Measurements from ENCODE around the gene BAD.

The BAD gene

GRCh38 chr11:64286801-64287159 is 2.3 kb upstream of the BAD start:
- no peaks in the 10 kb centered on the region for H4K20me1 ChIP-seq (ENCODE audit: insufficient read depth, low read length)
- peaks cover 11% of the 10 kb centered on the region for H3K27me3 ChIP-seq (replicated peaks; ENCODE audit: insufficient read depth, low read length)
- H3K27ac ChIP-seq (ENCODE audit: low read length), result no peak overlapping the region
- peaks cover 29% of the 10 kb centered on the region for H3K79me2 ChIP-seq (ENCODE audit: low read length)
- no peaks in the 10 kb centered on the region for H3K36me3 ChIP-seq (replicated peaks; ENCODE audit: insufficient read depth, low read length)
- H3K9me2 ChIP-seq (replicated peaks; ENCODE audit: insufficient read depth, low read length), result no peaks in the 10 kb centered on the region
- no peak overlapping the region for H3K9ac ChIP-seq (ENCODE audit: low read length)
- DNase-seq, result no peak
- peak overlapping the region; percentile 98; the same call in 1 of the 2 replicates for H3K4me2 ChIP-seq (ENCODE audit: low read depth, low read length)
- H3F3A ChIP-seq (ENCODE audit: insufficient read depth, low read length), result peaks cover 12% of the 10 kb centered on the region
- H2AFZ ChIP-seq (ENCODE audit: low read length), result no peak overlapping the region
- no peaks in the 10 kb centered on the region for H3K9me3 ChIP-seq (replicated peaks; ENCODE audit: insufficient read depth, low read length)
- H3K4me1 ChIP-seq (ENCODE audit: low read length), result peaks cover 10% of the 10 kb centered on the region
- TF ChIP-seq EZH2phosphoT487 (IDR thresholded peaks at IDR 0.05; ENCODE audit: low read length), result no peak
- no peak for TF ChIP-seq EZH2 (optimal IDR thresholded peaks at IDR 0.05; ENCODE audit: low read depth, low read length)
- TF ChIP-seq CTCF (IDR thresholded peaks at IDR 0.05; ENCODE audit: low read length), result no peak
- H3K4me3 ChIP-seq (ENCODE audit: low read length), result no peak overlapping the region

GRCh38 chr11:64285885-64286800 is 1.7 kb upstream of the BAD start:
- H3K9me2 ChIP-seq (replicated peaks; ENCODE audit: insufficient read depth, low read length), result no peaks in the 10 kb centered on the region
- H2AFZ ChIP-seq (ENCODE audit: low read length), result peak overlapping the region; percentile 24; the same call in 1 of the 2 replicates
- H3K79me2 ChIP-seq (ENCODE audit: low read length), result peaks cover 29% of the 10 kb centered on the region
- peaks cover 12% of the 10 kb centered on the region for H3F3A ChIP-seq (ENCODE audit: insufficient read depth, low read length)
- H3K27me3 ChIP-seq (replicated peaks; ENCODE audit: insufficient read depth, low read length), result peaks cover 9% of the 10 kb centered on the region
- peak; percentile 69 for DNase-seq
- TF ChIP-seq CTCF (IDR thresholded peaks at IDR 0.05; ENCODE audit: low read length), result peak; percentile 60
- no peak for TF ChIP-seq EZH2 (optimal IDR thresholded peaks at IDR 0.05; ENCODE audit: low read depth, low read length)
- no peaks in the 10 kb centered on the region for H3K36me3 ChIP-seq (replicated peaks; ENCODE audit: insufficient read depth, low read length)
- no peaks in the 10 kb centered on the region for H4K20me1 ChIP-seq (ENCODE audit: insufficient read depth, low read length)
- H3K4me3 ChIP-seq (ENCODE audit: low read length), result peak overlapping the region; percentile 75
- H3K4me1 ChIP-seq (ENCODE audit: low read length), result peaks cover 10% of the 10 kb centered on the region
- H3K27ac ChIP-seq (ENCODE audit: low read length), result peak overlapping the region; percentile 9; the same call in 1 of the 2 replicates
- peak overlapping the region; percentile 60 for H3K9ac ChIP-seq (ENCODE audit: low read length)
- no peaks in the 10 kb centered on the region for H3K9me3 ChIP-seq (replicated peaks; ENCODE audit: insufficient read depth, low read length)
- H3K4me2 ChIP-seq (ENCODE audit: low read depth, low read length), result peak overlapping the region; percentile 98

- H3K27ac ChIP-seq (ENCODE audit: low read length), result peak within 1 kb of the TSS; percentile 99
- H3K9ac ChIP-seq (ENCODE audit: low read length), result peak within 1 kb of the TSS; percentile 98
- H3K36me3 ChIP-seq (replicated peaks; ENCODE audit: insufficient read depth, low read length), result no peaks in the 10 kb centered on the region
- H2AFZ ChIP-seq (ENCODE audit: low read length), result peak within 1 kb of the TSS; percentile 97
- H3K27me3 ChIP-seq (replicated peaks; ENCODE audit: insufficient read depth, low read length), result no peaks in the 10 kb centered on the region
- no peaks in the 10 kb centered on the region for H4K20me1 ChIP-seq (ENCODE audit: insufficient read depth, low read length)
- H3K9me2 ChIP-seq (replicated peaks; ENCODE audit: insufficient read depth, low read length), result no peaks in the 10 kb centered on the region
- H3K79me2 ChIP-seq (ENCODE audit: low read length), result peaks cover 29% of the 10 kb centered on the region
- H3K4me3 ChIP-seq (ENCODE audit: low read length), result peak within 1 kb of the TSS; percentile 75
- H3K4me1 ChIP-seq (ENCODE audit: low read length), result peaks cover 10% of the 10 kb centered on the region
- peaks cover 7% of the 10 kb centered on the region for H3F3A ChIP-seq (ENCODE audit: insufficient read depth, low read length)
- DNase-seq, result peak; percentile 89
- TF ChIP-seq CTCF (IDR thresholded peaks at IDR 0.05; ENCODE audit: low read length) (no peak), EZH2 (optimal IDR thresholded peaks at IDR 0.05; ENCODE audit: low read depth, low read length) (no peak), EZH2phosphoT487 (IDR thresholded peaks at IDR 0.05; ENCODE audit: low read length) (no peak)
- no peaks in the 10 kb centered on the region for H3K9me3 ChIP-seq (replicated peaks; ENCODE audit: insufficient read depth, low read length)
- peak within 1 kb of the TSS; percentile 100 for H3K4me2 ChIP-seq (ENCODE audit: low read depth, low read length)
These were observed 758 bp upstream of the BAD start, which contains the start of gene GPR137 for GRCh38 chr11:64284962-64285884. GPR137 (plus strand) TSS chr11:64285848; CDS start chr11:64286525, 677 bp downstream.

Data from MM.1S (cell line).